Hepatocyte (in vitro differentiated cells): Measurements from ENCODE around the gene IQGAP2.

Experiments used
- EZH2 ChIP-seq: fragments of 200-600 bp; sonication (generic); IDR thresholded peaks from 2 replicates; pipeline ENCODE4 v1.6.1; 2016; ENCODE audit warnings: antibody characterized with exemption, mild to moderate bottlenecking, borderline replicate concordance
- TF ChIP-seq, protein P1 (sequence below): fragments of 200-600 bp; sonication (generic); IDR thresholded peaks from 2 replicates; pipeline ENCODE4 v1.5.1; 2016; ENCODE audit warnings: antibody characterized with exemption, mild to moderate bottlenecking; ENCODE audit not compliant: poor library complexity

GRCh38 chr5:76422227-76422626 is 19.1 kb downstream of the IQGAP2 start:
- TF ChIP-seq, protein P1, sequence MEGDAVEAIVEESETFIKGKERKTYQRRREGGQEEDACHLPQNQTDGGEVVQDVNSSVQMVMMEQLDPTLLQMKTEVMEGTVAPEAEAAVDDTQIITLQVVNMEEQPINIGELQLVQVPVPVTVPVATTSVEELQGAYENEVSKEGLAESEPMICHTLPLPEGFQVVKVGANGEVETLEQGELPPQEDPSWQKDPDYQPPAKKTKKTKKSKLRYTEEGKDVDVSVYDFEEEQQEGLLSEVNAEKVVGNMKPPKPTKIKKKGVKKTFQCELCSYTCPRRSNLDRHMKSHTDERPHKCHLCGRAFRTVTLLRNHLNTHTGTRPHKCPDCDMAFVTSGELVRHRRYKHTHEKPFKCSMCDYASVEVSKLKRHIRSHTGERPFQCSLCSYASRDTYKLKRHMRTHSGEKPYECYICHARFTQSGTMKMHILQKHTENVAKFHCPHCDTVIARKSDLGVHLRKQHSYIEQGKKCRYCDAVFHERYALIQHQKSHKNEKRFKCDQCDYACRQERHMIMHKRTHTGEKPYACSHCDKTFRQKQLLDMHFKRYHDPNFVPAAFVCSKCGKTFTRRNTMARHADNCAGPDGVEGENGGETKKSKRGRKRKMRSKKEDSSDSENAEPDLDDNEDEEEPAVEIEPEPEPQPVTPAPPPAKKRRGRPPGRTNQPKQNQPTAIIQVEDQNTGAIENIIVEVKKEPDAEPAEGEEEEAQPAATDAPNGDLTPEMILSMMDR, result no peak
- TF ChIP-seq EZH2, result no peak
